NCI-H774 (cell line): ENCODE data around the gene B4GALNT1.
A peak's percentile ranks its signal among the peaks of the same experiment; 100 is the strongest.
"Not testable (repeated sequence)": the region's sequence is repeated elsewhere in the genome, so short reads cannot be mapped to it uniquely, and the experiment has no call there.

ENCODE experiments used
- DNase-seq: peaks from one replicate; lab custom pipeline; 2025; lab: John Stamatoyannopoulos, UW

B4GALNT1 gene

GRCh38 chr12:57620936-57621496 lies 12.0 kb downstream of the B4GALNT1 start:
- no peak for DNase-seq

GRCh38 chr12:57620245-57620935 lies 12.6 kb downstream of the B4GALNT1 start:
- no peak for DNase-seq

GRCh38 chr12:57619434-57620244 lies 13.4 kb downstream of the B4GALNT1 start:
- DNase-seq, result no peak

- no peak for DNase-seq
Measured at GRCh38 chr12:57618966-57619433, 14.0 kb downstream of the B4GALNT1 start.

- DNase-seq, result not testable (repeated sequence)
Measured at GRCh38 chr12:57618431-57618830, 14.6 kb downstream of the B4GALNT1 start.

- no peak for DNase-seq
Measured at GRCh38 chr12:57617942-57618341, 15.1 kb downstream of the B4GALNT1 start.

- no peak for DNase-seq
Measured at GRCh38 chr12:57616383-57617101, 16.5 kb downstream of the B4GALNT1 start.

- DNase-seq, result no peak
Measured at GRCh38 chr12:57615637-57616036, 17.4 kb downstream of the B4GALNT1 start.

- DNase-seq, result no peak
Measured at GRCh38 chr12:57614948-57615500, 18.0 kb downstream of the B4GALNT1 start.

- no peak for DNase-seq
Measured at GRCh38 chr12:57614178-57614947, 18.6 kb downstream of the B4GALNT1 start.

- DNase-seq, result no peak
Measured at GRCh38 chr12:57613427-57614109, 19.4 kb downstream of the B4GALNT1 start.

- no peak for DNase-seq
Measured at GRCh38 chr12:57612711-57613426, 20.1 kb downstream of the B4GALNT1 start.

GRCh38 chr12:57611827-57612710 lies 20.9 kb downstream of the B4GALNT1 start:
- no peak for DNase-seq

- peak; percentile 47 for DNase-seq
Measured at GRCh38 chr12:57611108-57611826, 21.7 kb downstream of the B4GALNT1 start, which contains the start of gene ARHGEF25. Gene ARHGEF25 (plus strand): TSS chr12:57611435. CDS start chr12:57611895, 460 bp downstream.

- no peak for DNase-seq
Measured at GRCh38 chr12:57610554-57611107, 22.4 kb downstream of the B4GALNT1 start.

GRCh38 chr12:57609781-57610553 lies 23.0 kb downstream of the B4GALNT1 start:
- DNase-seq, result no peak
